NOMO-1 treated with DMSO at 0.1 percent for 48 hours (cell line): ENCODE data around the gene BCAR1.
"Not testable (repeated sequence)": the region's sequence is repeated elsewhere in the genome, so short reads cannot be mapped to it uniquely, and the experiment has no call there.

Experiments
- DNase-seq: peaks from one replicate; lab custom pipeline; 2025; ENCODE audit not compliant: unreplicated experiment; lab: John Stamatoyannopoulos, UW

The BCAR1 gene

DNA sequence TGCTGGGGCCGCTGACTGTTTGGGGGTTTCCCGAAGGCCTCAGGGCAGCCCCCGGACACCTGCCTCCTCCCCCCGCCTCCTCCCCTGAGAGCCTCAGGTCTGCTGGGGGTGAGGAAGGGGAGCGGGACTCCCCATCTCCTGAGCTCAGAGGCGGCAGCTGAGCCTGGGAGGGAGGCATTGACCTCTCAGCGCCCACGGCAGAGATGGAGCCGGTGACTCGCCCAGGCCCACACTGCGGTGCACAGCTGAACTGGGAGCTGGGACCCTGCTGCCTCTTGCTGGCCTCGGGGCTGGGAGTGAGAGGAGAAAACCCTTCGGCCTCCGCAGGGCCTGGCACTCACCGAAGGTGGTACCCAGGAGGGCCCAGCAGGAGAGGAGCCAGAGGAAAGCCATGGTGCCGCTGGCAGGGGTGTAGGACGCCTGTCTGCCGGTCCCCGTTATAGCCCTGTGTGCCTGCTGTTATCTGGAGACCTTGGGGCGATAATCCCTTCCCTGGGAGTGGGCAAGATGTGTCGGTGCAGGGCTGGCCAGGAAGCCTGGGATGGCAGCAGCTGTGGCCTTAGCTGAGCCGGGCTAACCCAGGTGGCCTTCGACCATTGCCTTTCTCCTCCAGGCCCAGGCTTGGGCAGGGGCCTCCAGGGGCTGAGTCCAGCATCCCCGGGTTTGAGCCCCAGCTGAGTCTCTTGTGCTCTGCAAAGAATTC is 44.5 kb downstream of the BCAR1 start, which contains the start of gene CTRB2:
TSS of gene CTRB2 (minus strand) at position 413 of the 703 bp plus-strand sequence. CDS start at position 393, 20 bp downstream.
- DNase-seq: no peak

DNA sequence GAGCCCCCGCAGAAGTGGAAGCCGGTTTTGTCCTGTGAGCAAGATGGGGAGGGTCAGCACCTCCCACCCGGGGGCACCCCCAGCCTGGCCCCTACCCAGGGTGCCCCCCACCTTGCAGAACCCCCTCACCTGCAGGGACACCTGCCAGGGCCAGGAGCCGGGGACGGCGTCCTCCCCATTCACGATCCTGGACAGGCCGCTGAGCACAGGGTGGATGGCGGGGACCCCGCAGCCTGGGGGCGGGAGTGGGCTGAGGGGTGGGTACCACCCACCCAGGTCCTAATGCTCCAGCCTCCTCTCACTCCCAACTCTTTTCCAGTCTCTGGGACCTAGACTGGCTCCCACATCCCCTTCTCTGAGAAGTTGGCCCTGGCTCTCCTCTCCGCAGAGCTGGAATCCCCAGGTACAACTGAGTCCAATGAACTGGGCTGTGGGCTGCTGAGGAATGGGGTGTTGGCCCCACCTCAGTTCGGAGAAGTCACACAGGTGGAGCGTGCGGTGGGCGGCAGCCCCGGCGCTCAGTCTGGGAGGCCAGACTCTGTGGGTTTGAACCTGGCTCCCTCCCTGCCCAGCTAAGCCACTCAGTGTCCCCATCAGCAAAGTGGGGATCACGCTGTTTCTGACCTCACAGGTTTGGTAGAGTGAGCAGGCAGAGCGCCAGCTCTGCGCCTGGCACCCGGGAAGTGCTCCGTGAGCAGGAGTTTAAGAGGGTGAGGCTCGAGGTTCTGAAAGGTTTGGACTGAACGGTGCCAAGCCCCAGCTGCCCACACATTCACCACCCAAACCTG is 45.3 kb downstream of the BCAR1 start:
- not testable (repeated sequence) for DNase-seq

DNA sequence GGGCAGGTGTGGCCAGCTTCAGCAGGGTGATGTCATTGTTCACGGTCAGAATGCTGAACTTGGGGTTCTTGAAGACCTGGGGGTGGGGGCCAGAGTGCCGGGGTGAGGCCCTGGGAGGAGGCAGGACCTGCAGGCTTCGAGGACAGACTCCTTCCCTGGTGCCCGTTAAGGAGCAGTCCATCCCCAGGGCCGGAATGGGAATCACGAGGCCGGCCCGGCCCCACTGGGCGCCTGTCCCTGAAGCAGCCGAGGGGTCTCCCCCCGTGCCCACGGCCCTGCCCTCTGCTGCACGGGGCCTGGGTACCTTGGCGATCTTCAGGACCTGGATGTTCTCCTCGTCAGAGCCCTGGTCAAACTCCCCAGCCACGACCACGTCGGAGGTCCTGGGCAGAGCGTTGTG is 46.0 kb downstream of the BCAR1 start:
- not testable (repeated sequence) for DNase-seq

- DNase-seq: not testable (repeated sequence)
These were observed 46.5 kb downstream of the BCAR1 start for GRCh38 chr16:75204905-75205304.

GRCh38 chr16:75204410-75204758 is 47.0 kb downstream of the BCAR1 start:
- no peak for DNase-seq

DNA sequence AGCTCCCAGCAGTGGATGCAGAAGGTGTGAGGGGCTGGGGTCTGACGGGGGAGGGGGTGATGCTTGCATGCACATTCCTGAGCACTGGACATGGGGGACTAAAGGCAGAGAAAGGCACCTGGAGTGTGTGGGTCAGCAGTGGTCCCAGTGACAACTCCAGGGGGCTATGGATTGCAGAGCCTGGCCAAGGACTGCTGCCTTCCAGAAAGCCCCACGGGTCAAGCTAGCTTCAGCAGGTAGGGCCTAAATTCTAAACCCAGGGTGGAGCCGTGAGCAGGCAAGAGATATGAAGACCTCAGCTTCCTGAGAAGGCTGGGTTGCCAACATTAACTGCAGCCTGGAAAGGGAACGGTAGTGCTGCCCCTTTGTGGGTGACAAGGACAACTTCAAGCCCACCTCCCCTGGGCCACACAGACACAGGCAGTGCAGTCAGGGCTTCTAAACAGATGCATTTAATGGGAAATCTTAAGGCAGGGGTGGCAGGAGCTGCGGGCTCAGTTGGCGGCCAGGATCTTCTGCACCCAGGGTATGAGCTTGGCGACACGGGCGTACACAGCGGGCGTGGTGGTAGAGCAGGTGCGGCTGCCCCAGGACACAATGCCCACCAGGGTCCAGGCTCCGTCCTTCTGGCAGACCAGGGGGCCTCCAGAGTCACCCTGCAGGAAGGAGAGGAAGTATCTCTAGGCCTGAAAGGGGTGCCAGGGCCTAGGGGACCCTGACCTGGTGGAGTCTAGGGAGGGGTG is 47.6 kb downstream of the BCAR1 start:
- no peak for DNase-seq

DNA sequence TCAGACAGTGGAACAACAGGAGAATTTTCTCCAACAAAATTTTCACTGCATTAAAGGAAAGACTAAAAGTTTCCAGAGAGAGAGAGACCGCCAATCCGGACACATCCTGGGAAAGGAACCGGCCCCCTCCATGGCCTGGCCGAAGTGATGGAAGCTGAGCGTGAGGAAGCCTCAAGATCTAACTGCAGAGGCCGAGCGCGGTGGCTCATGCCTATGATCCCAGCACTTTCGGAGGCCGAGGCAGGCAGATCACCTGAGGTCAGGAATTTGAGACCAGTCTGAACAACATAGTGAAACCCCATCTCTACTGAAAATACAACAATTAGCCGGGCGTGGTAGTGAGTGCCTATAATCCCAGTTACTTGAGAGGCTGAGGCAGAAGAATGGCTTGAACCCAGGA is 48.3 kb downstream of the BCAR1 start:
- DNase-seq: no peak

GRCh38 chr16:75202069-75202590 is 49.3 kb downstream of the BCAR1 start:
- DNase-seq: no peak

- no peak for DNase-seq
These were observed 53.3 kb downstream of the BCAR1 start for GRCh38 chr16:75198135-75198600.

DNA sequence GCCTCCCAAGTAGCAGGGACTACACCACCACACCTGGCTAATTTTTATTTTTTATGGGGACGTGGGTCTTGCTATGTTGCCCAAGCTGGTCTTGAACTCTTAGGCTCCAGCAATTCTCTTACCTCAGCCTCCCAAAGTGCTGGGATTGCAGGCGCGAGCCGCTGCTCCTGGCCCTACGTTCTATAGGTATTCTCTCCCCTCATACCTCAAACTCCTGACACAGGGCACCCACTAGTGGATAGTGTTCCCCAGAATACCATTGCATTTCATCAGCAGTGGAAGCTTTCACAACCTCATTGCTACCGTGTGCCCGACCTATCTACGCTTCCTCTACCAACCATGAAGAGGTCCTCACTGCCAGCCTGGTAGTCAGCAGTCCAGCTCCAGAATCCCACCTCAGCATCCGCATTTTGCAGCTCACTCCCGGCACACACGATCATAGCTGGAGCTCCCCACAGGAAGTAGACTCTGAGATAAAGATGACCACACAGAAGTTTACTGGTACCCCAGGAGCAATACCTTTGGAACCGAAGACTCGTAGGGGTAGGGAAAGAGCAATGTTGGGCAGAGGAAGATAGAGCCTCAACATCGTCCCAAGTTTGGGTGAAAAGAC is 53.8 kb downstream of the BCAR1 start:
- DNase-seq: no peak

GRCh38 chr16:75196836-75197235 is 54.6 kb downstream of the BCAR1 start:
- no peak for DNase-seq

DNA sequence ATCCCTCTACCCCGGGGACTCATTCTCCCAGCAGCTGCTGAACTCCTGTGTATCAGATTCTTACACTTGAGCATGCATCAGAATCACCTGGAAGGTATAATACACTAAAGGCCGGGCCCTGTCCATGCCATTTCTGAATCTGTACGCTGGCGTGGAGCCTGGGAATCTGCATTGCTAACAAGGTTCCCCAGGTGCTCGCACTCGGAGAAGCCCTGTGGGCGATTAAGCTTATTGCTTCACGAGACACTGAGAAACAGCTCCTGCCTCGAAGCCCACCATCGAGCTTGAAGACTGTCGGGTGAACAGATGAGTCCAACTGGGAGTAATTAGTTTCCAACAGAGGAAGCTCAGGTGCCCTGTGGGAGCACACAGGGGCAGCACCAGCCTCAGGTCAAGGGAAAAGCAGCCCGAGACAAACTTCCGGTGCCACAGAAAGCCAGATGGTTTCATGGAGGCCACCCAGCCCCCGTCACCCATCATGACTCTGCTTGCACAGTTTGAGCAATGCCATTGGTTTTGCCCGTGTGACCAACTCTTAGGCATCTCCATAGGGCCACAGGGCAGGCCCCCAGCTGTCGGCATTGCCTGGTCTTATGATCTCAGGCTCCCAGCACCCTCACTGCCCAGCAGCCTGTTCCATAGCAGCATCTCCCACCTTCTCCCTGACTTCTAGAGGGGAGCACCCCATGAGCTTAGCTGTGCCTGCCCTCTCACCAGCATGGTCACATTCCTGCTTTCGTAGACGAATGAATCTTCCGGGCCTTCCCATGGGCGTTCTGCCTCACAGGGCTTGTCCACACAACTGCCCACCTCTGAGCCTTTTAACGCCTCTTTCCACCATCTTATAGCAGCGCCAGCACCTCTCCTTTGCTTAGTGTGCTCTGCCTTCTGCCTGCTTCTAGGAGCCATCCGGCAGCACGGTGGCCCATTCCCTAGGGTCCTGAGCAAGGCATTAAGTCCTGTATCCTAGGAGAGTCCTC is 55.3 kb downstream of the BCAR1 start:
- no peak for DNase-seq

DNA sequence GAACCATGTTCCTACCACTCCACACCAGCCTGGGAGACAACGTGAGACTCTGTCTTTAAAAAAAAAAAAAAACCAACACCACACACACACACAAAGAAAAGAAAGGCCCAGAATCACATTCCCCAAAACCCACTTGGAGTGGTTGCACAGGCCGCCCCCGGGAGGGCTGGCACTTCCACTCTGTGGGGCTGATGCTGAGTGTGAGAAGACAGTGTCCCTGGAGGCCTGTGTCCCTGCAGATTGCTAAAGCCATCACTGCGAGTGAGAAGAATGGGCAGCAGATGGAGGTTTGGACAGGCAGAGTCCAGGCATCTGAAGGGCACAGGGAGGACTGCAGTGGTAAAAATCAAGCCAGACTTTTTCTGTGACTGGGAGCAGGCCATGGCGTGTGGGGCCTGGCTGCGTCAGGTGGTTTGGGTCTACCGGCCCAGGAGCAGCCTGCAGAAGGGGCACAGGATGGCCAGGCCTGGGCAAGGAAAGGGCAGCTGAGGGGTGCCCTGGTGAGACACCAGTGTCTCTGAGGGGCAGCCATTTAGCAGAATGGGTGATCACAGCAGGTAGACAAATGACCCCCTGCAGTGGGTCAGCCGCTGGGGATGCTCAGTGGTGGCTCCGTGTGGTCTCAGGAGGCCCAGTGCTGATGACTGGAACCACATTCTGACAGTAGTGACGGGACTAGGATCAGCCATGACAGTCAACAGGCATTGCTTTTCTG is 57.5 kb downstream of the BCAR1 start:
- no peak for DNase-seq

GRCh38 chr16:75193265-75193650 is 58.2 kb downstream of the BCAR1 start:
- no peak for DNase-seq

GRCh38 chr16:75192606-75193264 is 58.7 kb downstream of the BCAR1 start:
- DNase-seq: no peak

- no peak for DNase-seq
These were observed 61.7 kb downstream of the BCAR1 start for GRCh38 chr16:75189638-75190245.

GRCh38 chr16:75188832-75189477 is 62.5 kb downstream of the BCAR1 start:
- no peak for DNase-seq

DNA sequence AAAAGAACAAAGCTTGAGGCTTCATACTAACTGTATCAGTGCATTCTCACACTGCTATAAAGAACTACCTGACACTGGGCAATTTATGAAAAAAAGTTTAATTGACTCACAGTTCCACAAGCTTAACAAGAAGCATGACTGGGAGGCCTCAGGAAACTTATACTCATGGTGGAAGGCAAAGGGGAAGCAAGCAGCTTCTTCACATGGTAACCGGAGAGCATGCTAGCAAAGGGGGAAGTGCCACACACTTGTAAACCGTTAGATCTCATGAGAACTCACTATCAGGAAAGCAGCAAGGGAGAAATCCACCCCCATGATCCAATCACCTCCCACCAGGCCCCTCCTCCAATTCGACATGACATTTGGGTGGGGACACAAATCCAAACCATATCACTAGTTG is 69.8 kb downstream of the BCAR1 start:
- peak; percentile 20 for DNase-seq
